Activated naive CD8-positive, alpha-beta T cell treated with anti-CD3 and anti-CD28 coated beads, Interleukin-2, amount 10 ng/mL, durations not matched to agents 7 days and 5 days (primary cell): ENCODE measurements around the gene WT1. TPM values are rescaled to one million over a fixed set of nuclear protein-coding genes. Genes with fewer than 3 reads are reported as not detected.

Experiments used
- ATAC-seq: fragments of 150-1000 bp; cut with Tn5 transposase; one replicate; pipeline ENCODE4 v1.10.0; 2021; ENCODE audit warnings: low read depth, moderate library complexity
- POLR2A ChIA-PET: fragments of 350-600 bp; sonication (Branson Sonifier 250); formaldehyde crosslinking; loops from one replicate; lab custom pipeline; 2021; ENCODE audit warnings: antibody characterized with exemption; lab: Charles Lee
- DNase-seq: peaks from one replicate; pipeline ENCODE4 v3.0.0; 2021
- H3K27ac Mint-ChIP-seq: one replicate; pipeline ENCODE4 v1.8.0; 2022; ENCODE audit warnings: mild to moderate bottlenecking, mixed read lengths
- H3K27me3 Mint-ChIP-seq: one replicate; pipeline ENCODE4 v1.8.0; 2022; ENCODE audit warnings: mild to moderate bottlenecking, moderate library complexity, mixed read lengths
- H3K36me3 Mint-ChIP-seq: one replicate; pipeline ENCODE4 v1.8.0; 2021; ENCODE audit warnings: mild to moderate bottlenecking, mixed read lengths
- H3K4me1 Mint-ChIP-seq: one replicate; pipeline ENCODE4 v1.8.0; 2021; ENCODE audit warnings: mixed read lengths
- H3K4me3 Mint-ChIP-seq: one replicate; pipeline ENCODE4 v1.8.0; 2022; ENCODE audit warnings: mild to moderate bottlenecking, moderate library complexity, mixed read lengths
- H3K9me3 Mint-ChIP-seq: one replicate; pipeline ENCODE4 v1.8.0; 2021; ENCODE audit warnings: mixed read lengths
- total RNA-seq, 2 experiments: library from RNA; stranded (reverse); gene quantifications; one replicate each; pipeline ENCODE4 v1.2.3, GENCODE V29; 2021

WT1 gene
- total RNA-seq, 2 experiments from 2014 or later: not detected

DNA sequence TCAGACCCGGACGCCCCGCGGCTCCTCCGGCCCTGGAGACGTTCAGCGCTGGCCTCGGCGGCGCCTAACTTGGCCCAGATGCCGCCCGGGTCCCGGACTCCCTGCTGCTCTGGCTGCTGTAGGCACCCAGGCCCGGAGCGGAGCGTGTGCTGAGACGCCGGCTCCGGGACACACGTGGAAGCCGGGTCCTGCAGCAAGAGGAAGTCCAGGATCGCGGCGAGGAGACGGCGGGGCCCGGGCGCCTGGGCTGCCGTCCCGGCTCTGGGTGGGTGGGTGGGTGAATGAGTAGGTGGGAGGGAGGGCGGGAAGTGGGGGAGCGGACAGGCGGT is 223 bp downstream of the WT1 start:
- peak; percentile 43 for DNase-seq
- POLR2A ChIA-PET: no interaction called here
- Mint-ChIP-seq H3K27me3 (peaks cover 87% of the 10 kb centered on the region), H3K9me3 (no peaks in the 10 kb centered on the region), H3K36me3 (no peaks in the 10 kb centered on the region), H3K27ac (no peak overlapping the region), H3K4me3 (no peak overlapping the region), H3K4me1 (peaks cover 24% of the 10 kb centered on the region)
- ATAC-seq: no peak

GRCh38 chr11:32434356-32435151 is 785 bp downstream of the WT1 start:
- ATAC-seq (no peak), DNase-seq (peak; percentile 43)
- Mint-ChIP-seq H3K9me3 (no peaks in the 10 kb centered on the region), H3K4me3 (no peak overlapping the region), H3K36me3 (no peaks in the 10 kb centered on the region), H3K27me3 (peaks cover 88% of the 10 kb centered on the region), H3K27ac (peak overlapping the region; percentile 30), H3K4me1 (peaks cover 24% of the 10 kb centered on the region)
- POLR2A ChIA-PET: no interaction called here

GRCh38 chr11:32433914-32434355 is 1.4 kb downstream of the WT1 start:
- Mint-ChIP-seq H3K36me3 (no peaks in the 10 kb centered on the region), H3K9me3 (no peaks in the 10 kb centered on the region), H3K27me3 (peaks cover 89% of the 10 kb centered on the region), H3K27ac (no peak overlapping the region), H3K4me1 (peaks cover 22% of the 10 kb centered on the region), H3K4me3 (peak overlapping the region; percentile 20)
- ATAC-seq: no peak
- DNase-seq: no peak
- POLR2A ChIA-PET: no interaction called here

DNA sequence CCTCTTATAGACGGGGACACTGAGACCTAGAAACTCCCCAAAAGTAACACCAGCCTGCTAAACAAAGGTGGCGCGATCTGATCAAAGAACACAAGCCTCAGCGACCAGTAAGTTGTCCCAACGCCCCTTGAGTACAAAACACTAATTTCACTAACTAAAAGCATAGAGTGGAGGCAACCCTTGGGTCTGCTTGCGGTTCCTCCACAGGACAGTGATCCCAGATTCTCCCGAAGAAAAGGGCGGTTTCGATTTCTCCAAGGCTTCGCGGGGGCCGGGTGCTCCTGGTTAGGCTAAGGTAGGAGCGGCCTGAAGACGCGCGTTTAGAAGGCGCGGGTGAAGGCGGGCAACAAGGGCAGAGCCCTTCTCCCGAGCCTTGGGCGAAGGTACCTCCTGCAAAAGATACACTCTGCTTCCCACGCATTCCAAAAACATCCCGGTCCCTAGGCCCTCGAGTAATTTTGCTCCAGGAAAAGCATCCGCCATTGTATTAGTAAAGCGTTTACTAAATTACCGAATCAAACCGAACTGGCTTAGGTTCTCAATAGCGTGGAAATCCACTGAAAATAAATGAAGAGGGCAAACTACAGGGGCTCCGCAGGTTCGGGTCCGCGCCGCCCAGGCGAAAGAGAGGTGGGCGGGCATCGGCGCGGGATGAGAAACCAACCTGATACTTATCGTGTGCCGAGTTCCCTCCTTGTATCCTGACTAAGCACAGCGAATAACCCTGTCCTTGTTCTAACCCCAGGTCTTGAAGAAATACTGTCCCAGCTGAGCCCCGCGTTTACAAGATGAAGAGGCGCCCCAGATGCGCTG is 2.0 kb downstream of the WT1 start:
- Mint-ChIP-seq H3K4me3 (peak overlapping the region; percentile 28), H3K27ac (no peak overlapping the region), H3K36me3 (no peaks in the 10 kb centered on the region), H3K27me3 (peaks cover 89% of the 10 kb centered on the region), H3K4me1 (peaks cover 22% of the 10 kb centered on the region), H3K9me3 (no peaks in the 10 kb centered on the region)
- ATAC-seq (no peak), DNase-seq (no peak)
- POLR2A ChIA-PET: no interaction called here

DNA sequence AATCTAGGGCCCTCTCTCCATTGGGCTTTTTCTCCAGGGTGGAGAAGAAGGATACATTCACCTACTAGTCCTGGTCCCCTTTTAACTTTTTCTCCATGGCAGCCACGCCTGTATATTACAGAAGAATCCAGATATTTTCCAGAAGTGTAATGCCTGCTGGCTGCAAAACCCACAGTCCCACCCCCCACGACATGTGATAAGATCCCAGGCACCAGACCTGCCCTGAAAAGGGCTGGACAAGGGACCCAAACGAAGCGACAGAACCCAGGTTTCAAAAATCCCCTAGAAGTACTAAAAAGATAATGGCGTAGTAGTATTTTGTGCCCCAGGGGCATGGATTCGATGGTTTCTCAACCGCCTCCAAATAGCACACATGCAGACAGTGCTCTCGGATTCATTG is 2.8 kb downstream of the WT1 start:
- DNase-seq (no peak), ATAC-seq (no peak)
- Mint-ChIP-seq H3K4me1 (peaks cover 18% of the 10 kb centered on the region), H3K27me3 (peaks cover 89% of the 10 kb centered on the region), H3K4me3 (no peak overlapping the region), H3K9me3 (no peaks in the 10 kb centered on the region), H3K27ac (no peak overlapping the region), H3K36me3 (no peaks in the 10 kb centered on the region)
- POLR2A ChIA-PET: no interaction called here

DNA sequence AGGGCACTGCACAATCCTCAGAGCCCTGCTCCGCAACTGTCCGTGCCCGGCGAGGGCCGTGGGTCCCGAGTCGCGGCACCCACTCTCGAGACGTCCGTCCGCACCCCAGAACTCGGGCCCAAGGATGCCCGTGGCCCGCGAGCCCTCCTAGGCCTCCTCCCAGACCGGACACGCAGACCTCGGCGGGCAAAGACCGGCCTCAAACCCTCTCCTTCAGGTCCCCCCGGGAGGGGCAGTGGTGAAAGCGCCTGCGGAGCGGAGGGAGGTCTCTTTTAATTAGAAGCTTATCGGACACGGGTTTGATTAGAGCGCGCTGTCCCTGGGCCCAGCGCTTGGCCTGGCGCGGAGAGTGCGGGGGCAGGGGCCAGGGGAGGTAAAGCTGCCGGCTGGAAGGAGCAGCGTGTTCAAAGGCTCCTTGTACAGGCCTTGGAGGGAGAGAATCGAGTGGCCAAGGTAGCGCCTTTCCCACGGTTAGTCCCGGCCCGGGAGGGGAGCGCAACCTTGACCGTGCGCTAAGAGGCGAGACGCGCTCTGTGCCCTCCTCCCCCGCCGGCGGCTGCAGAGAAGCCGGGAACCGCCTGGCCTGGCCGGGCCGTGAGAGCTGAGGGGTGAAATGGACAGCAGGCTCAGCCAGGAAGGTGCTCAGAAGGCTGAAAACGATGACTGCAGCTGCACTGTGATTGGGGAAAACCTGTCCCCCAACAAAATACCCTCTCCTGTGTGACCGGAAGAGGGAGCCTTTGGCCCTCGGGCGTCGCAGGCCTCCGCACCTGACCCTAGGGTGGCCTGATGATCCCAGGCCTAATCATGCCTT is 4.6 kb downstream of the WT1 start:
- Mint-ChIP-seq H3K9me3 (no peaks in the 10 kb centered on the region), H3K27ac (no peak overlapping the region), H3K4me3 (no peak overlapping the region), H3K36me3 (no peaks in the 10 kb centered on the region), H3K27me3 (peaks cover 90% of the 10 kb centered on the region), H3K4me1 (peaks cover 11% of the 10 kb centered on the region)
- no peak for ATAC-seq
- DNase-seq: no peak
- POLR2A ChIA-PET: no interaction called here

DNA sequence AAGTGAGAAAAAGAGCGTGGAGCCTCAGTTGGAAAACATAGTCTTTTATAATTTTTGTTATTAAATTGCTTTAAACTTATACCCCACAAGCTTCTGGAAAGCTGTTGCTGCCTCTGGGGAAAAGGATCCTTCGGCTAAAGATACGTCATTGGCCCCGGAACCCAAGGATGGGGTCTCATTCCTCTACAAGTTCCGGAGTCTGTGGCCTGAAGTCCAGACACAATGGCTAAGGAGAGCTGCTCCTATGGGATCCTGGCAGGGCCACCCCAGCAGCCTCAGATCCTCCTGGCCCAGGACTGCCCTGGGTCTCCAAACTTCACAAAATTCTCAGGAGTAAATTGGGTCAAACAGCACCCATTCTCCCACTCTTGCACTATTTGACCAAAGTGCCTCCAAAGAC is 5.9 kb downstream of the WT1 start:
- H3K9me3 Mint-ChIP-seq: no peaks in the 10 kb centered on the region
- peaks cover 99% of the 10 kb centered on the region for H3K27me3 Mint-ChIP-seq
- DNase-seq (no peak), ATAC-seq (no peak)
- H3K27ac Mint-ChIP-seq: no peak overlapping the region
- POLR2A ChIA-PET: no interaction called here
- no peaks in the 10 kb centered on the region for H3K36me3 Mint-ChIP-seq
- no peak overlapping the region for H3K4me3 Mint-ChIP-seq
- H3K4me1 Mint-ChIP-seq: peaks cover 10% of the 10 kb centered on the region

DNA sequence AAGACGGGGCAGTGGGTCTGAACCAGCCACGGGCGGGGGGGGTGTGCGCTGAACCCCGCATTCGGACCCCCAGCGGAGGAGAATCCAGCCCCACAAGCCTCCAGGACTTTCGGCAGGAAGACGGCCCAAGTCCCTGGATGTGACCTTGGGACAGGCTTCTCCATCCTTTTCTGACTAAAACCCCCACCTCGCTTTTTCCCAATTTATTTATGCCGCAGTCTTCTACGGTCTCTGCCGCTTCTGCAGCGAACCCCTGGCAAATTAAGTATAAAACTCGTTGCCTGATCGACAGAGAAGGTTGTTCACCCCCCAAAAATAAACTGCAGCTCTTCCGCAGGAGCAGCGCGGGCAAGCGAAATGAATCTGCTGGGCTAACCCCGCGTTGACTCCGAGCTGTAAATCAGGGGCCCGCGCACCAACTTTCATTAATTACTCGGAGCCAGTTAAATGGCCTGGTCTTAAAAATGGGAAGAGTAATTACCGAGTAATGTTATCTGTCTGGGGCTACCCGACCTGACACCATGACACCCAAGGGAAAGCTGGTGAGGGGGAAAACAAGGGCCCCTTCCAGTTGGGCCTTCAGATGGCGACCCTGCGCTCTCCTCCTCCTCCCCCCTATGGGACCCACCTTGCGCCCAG is 6.6 kb downstream of the WT1 start:
- POLR2A ChIA-PET: no interaction called here
- Mint-ChIP-seq H3K36me3 (no peaks in the 10 kb centered on the region), H3K4me1 (peaks cover 9% of the 10 kb centered on the region), H3K9me3 (no peaks in the 10 kb centered on the region), H3K27ac (no peak overlapping the region), H3K27me3 (peaks cover 98% of the 10 kb centered on the region), H3K4me3 (no peak overlapping the region)
- no peak for DNase-seq
- ATAC-seq: no peak

GRCh38 chr11:32427935-32428664 is 7.2 kb downstream of the WT1 start:
- Mint-ChIP-seq H3K4me3 (no peak overlapping the region), H3K27me3 (peaks cover 98% of the 10 kb centered on the region), H3K36me3 (no peaks in the 10 kb centered on the region), H3K9me3 (no peaks in the 10 kb centered on the region), H3K4me1 (peaks cover 2% of the 10 kb centered on the region), H3K27ac (no peak overlapping the region)
- POLR2A ChIA-PET: no interaction called here
- DNase-seq (no peak), ATAC-seq (no peak)

GRCh38 chr11:32427616-32427934 is 7.8 kb downstream of the WT1 start:
- ATAC-seq (no peak), DNase-seq (no peak)
- Mint-ChIP-seq H3K9me3 (no peaks in the 10 kb centered on the region), H3K27me3 (peaks cover 98% of the 10 kb centered on the region), H3K36me3 (no peaks in the 10 kb centered on the region), H3K27ac (no peak overlapping the region), H3K4me1 (no peaks in the 10 kb centered on the region), H3K4me3 (no peak overlapping the region)
- POLR2A ChIA-PET: no interaction called here

GRCh38 chr11:32426819-32427615 is 8.3 kb downstream of the WT1 start:
- Mint-ChIP-seq H3K27ac (no peak overlapping the region), H3K36me3 (no peaks in the 10 kb centered on the region)
- ATAC-seq: no peak

GRCh38 chr11:32426192-32426591 is 9.1 kb downstream of the WT1 start:
- POLR2A ChIA-PET: no interaction called here
- Mint-ChIP-seq H3K4me1 (peaks cover 6% of the 10 kb centered on the region), H3K27ac (no peak overlapping the region), H3K4me3 (no peak overlapping the region), H3K9me3 (no peaks in the 10 kb centered on the region), H3K36me3 (no peaks in the 10 kb centered on the region), H3K27me3 (peaks cover 88% of the 10 kb centered on the region)
- ATAC-seq: no peak
- DNase-seq: no peak

More at GRCh38 chr11:32426819-32427615, 8.3 kb downstream of the WT1 start:
- Mint-ChIP-seq H3K27me3 (peaks cover 94% of the 10 kb centered on the region), H3K4me1 (no peaks in the 10 kb centered on the region), H3K9me3 (no peaks in the 10 kb centered on the region), H3K4me3 (no peak overlapping the region)
- POLR2A ChIA-PET: no interaction called here
- no peak for DNase-seq
